HG03520 (cell line): Measurements from ENCODE around the gene MED12L.
"Not testable (repeated sequence)": the region's sequence is repeated elsewhere in the genome, so short reads cannot be mapped to it uniquely, and the experiment has no call there.

Experiments used
- ATAC-seq: cut with Tn5 transposase; IDR thresholded peaks from one replicate; pipeline ENCODE4 v1.9.1; 2021; ENCODE audit warnings: mild to moderate bottlenecking, moderate library complexity; ENCODE audit not compliant: unreplicated experiment

MED12L gene

GRCh38 chr3:151206201-151206600, 120.7 kb downstream of the MED12L start:
- ATAC-seq, result no peak

DNA sequence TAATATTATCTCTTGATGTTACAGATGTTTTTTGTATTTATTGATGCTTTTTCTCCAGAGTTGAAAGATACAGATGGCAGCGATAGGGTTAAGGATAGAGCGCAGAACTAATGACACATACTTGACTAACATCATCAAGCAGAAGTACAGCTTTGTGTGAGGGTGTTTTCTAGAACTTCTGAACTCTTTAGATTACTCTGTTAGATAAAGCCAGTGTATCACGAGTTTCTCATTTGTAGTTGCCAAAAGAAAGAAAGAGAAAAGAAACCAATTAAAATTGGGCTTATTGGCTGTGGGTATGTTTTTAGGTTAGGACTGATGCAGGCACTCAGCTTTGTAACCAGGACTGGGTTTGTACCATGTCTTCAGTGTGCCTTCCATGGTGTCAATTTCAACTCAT, 124.2 kb downstream of the MED12L start:
- no peak for ATAC-seq

DNA sequence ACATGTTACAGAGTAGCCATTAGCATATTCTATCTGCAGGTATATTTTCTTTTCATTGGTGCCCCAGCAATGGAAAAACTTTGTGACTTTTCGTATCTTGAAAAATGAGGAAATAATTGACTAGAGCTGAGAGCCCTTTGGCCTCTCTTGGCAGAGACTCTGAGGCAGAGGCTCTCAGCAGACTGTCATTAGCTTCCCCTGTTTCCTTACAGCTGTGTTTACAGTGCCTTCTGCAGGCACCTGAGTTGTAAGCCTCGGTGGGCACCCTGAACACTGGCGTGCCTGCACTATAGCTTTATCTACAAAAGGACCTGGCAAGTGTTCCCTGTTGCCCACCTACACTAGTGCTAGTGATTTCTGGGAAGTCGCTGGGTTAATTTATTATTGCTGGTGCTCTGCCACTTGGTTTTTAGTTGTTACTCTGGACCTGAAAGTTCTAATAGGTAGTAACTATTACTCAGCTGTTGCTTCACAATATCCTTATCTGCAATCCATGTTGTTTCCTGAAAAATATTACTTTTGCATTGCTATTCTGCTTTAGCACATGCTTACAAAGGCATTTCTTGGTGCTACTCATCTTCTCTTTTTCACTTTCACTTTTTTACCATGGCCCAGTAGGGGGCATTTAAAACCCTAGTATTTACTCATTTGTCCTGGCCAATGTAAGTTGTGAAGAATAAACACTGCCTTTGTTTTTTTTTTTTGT, 125.4 kb downstream of the MED12L start:
- ATAC-seq, result no peak

DNA sequence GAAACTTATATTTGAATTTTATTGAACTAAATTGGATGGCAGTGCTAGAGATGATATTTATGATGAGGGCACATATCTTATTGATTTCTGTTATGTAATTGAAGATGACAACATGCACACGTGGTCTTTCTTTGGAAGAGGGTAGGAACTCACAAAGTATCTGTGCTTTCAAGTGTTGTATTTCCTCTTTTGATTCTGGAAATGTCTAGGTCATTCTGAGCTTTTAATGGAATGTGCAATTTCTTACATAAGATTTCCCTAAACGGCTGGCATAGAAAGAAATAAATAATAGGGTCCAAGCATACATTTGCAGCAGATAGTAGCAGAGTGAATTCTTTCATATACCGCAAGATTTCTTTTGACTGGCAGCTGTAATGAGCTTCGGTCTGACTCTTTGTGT, 127.7 kb downstream of the MED12L start:
- no peak for ATAC-seq

DNA sequence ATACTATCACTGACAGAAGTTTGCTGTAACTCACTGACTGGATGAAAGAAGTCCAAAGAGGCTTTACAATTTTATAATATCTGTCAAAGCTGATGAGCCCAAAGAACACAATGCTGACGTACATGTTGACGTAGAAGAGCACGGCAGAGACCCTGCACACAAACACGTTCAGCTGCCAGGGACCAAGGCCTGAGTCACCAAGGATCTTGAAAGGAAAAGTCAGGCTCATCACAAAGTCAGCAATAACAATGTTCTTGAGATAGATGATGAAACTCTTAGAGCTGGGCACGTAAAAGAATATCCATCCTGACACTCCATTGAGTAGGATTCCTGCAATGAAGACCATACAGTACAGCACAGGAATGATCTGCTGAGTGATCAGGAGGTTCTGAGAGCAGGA, 128.4 kb downstream of the MED12L start:
- ATAC-seq, result no peak

DNA sequence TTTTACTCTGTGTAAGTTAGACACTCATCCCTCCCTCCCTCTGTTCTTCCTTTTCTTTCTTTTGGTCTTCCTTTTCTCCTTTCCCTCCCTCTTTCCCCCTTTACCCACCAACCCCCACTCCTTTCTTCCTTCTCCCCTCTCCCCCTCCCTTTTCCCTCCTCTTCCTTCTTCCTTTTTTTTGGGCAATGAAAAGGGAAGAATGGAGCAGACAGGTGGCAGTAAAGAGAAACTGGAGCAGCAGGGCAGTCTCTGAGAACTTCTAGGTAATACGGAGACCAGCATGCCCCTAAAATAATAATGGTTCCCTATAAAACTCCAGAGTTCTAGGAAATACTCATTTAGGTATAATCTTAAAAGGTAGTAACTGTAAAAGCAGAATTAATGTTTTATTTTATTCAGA, 129.0 kb downstream of the MED12L start:
- ATAC-seq, result no peak

- ATAC-seq, result no peak
Measured at GRCh38 chr3:151216641-151217607, 131.5 kb downstream of the MED12L start.

DNA sequence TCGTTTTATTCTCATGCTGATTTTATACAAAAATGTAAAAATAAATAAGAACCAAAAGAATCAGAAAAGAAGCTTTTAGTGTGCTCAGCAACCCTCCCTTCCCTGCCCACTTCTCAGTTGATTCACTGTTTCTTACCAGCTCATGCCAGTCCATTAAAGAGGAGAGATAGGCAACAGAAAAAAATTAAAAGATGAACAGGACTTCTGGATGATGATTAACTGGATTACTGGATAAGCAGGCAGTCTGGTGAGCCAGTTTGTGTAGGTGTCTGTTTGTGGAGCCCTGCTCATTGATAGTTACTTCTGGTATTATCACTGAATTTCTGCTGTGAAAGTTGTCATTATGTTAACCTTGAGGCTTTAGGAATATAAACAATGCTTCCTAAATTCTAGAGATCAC, 132.7 kb downstream of the MED12L start:
- ATAC-seq, result no peak

DNA sequence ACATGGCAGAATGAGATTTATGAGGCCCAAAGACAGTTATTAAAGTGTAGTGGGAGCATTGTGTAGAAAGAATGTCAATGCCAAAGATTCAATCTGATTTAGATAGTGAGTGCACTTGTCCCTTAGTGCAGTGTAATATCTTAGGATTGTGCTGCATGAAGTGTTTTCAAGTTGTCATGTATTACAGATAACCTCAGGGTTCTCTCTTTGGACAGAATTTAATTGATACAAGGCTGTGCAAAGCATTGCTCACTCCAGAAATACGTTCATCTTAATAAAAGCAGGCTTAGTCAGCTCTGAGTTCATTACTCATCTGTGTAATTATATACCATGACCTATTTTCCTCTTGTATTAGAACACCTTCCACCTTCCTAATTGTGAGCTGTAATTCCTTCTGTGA, 133.6 kb downstream of the MED12L start:
- no peak for ATAC-seq

DNA sequence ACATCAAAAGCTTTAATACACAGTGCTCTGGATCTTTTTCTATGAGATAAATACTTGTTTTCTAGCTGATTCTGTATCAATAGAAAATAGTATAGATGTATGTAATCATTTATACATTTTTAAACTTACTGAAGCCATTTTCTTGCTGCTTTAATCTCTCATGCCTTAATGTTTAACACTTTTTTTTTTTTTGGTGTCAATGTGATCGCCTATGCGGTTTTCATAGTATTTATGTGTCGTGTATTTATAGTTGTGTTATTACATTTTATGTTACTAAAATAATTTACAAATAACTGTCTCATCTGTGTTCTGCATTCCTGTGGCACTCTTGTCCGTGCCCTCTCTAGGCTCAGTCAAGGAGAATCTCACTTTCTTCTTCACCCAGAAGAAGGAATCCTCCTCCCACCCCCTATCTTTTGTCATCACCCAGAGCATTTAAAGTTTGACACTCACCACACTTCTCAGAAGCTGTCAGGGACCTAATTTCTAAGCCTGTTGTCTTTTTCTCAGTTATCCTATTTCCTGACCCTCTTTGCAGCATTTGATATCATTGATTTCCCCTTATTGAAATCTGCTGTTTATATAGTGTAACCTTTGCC, 138.9 kb downstream of the MED12L start:
- no peak for ATAC-seq

- no peak for ATAC-seq
Measured at GRCh38 chr3:151225040-151225975, 139.8 kb downstream of the MED12L start.

GRCh38 chr3:151226088-151226563, 140.7 kb downstream of the MED12L start:
- ATAC-seq, result no peak

DNA sequence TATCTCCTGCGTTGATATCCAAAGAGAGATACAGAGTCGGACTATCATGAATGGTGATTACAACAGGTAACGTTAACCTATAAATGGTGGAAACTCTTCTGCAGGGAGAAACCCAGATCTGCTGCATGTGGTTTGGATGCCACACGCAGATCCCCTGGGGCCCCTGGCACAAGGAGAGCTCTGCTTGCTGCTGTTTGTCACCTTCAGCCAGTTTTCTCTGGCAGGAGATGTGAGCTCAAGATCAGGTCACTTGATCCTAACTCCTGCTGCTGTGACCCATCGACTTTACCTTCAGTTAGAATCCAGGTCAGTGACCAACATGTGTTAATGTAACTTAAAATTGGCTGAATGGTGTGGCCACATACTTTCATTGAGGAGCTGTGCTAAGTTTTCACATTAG, 141.4 kb downstream of the MED12L start:
- no peak for ATAC-seq

DNA sequence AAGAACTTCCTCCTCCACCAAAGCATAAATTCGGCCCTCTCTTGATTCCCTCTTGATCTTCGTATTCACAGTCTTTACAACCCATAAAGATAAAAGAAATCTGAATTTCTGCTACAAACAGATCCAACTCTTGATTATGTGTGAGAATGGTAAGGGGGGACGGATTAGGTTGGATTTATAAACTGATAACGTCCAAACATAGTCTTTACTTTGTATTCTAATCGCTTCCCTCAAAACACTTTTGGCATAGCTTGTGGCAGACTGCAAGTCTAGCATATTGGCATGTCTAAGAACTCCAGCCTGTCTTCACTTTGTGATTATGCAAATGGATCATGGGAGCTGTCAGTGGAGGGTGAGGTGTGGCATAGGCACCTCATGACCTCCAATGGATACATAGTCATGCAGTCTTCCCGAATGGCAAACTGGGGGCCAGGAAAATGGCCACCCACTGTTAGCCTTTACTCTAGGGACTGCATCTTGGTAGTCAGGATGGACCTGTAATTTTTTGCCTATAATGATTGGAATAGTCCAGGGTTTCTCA, 141.9 kb downstream of the MED12L start:
- no peak for ATAC-seq

- peak; percentile 87 for ATAC-seq
Measured at GRCh38 chr3:151227807-151228665, 142.6 kb downstream of the MED12L start.

DNA sequence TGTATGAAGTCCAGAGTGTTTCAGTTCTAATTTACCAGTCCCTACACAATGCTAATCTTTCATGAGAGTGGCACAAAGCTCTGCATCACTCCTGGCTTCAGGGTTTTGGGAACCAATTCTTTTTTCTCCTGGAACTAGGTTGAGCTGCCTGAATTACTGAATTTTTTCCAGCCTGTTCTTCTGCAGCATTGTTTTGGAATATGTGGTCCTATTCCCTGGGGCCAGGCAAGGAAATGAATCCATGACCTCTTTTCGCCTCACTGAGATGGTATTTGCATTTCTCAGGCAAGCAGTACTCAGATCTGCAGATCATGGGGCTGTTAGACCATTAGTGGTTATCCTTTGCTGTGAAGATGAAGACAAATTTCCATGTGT, 143.2 kb downstream of the MED12L start:
- no peak for ATAC-seq

- ATAC-seq, result peak; percentile 38
Measured at GRCh38 chr3:151230646-151231045, 145.2 kb downstream of the MED12L start.

GRCh38 chr3:151232403-151232802, 146.9 kb downstream of the MED12L start:
- not testable (repeated sequence) for ATAC-seq

GRCh38 chr3:151232991-151233390, 147.5 kb downstream of the MED12L start:
- no peak for ATAC-seq
